Right cardiac atrium (tissue), 5 donors: Measurements from ENCODE around the gene CGNL1. TPM values are rescaled to one million over a fixed set of nuclear protein-coding genes. Genes with fewer than 3 reads are reported as not detected.

ENCODE experiments used
- ATAC-seq, 2 donors: fragments of 200-7000 bp; cut with Tn5 transposase; one replicate each; pipeline versions ENCODE4 v1.8.0 to v1.9.1; 2020; ENCODE audit warnings: moderate library complexity in 2 of 2, mild to moderate bottlenecking in 1 of 2
- DNase-seq, 3 donors: peaks; one replicate each; pipeline ENCODE4 v3.0.0-alpha.2; 2020
- H3K27ac ChIP-seq: one replicate; pipeline ENCODE4 v1.5.1; 2013; ENCODE audit warnings: mild to moderate bottlenecking, low read length, control low read depth, moderate library complexity
- H3K27me3 ChIP-seq: one replicate; pipeline ENCODE4 v1.6.1; 2013; ENCODE audit not compliant: control insufficient read depth, insufficient read depth
- H3K4me1 ChIP-seq: one replicate; pipeline ENCODE4 v1.6.1; 2013; ENCODE audit warnings: low read length; ENCODE audit not compliant: control insufficient read depth, insufficient read depth
- H3K4me3 ChIP-seq: one replicate; pipeline ENCODE4 v1.5.1; 2013; ENCODE audit warnings: low read length, control low read depth
- H3K9me3 ChIP-seq: one replicate; pipeline ENCODE4 v1.6.1; 2013; ENCODE audit warnings: low read length; ENCODE audit not compliant: control insufficient read depth
- WGBS: extraction: QIAGEN DNeasy Blood & Tissue Kit; methylation state at CpG from one replicate; pipeline ENCODE4 v1.1.7; 2013; 5-methylcytosine and 5-hydroxymethylcytosine counted together
- intact Hi-C, 4 donors: fragments of 100-400 bp; cut with DNase I; formaldehyde crosslinking; loops; one replicate each; pipeline versions ENCODE4 v1.11.0 to v1.14.0; 2022 to 2023
- polyA plus RNA-seq: library from polyadenylated mRNA; stranded (reverse); fragments of 200-250 nt; gene quantifications from one replicate; pipeline ENCODE4 v1.2.3, GENCODE V29; 2013
- total RNA-seq, 4 donors: library from RNA; stranded (reverse); fragmentation: NEBNext Ultra II Directional; extraction: Animal tissue kit (Norgen Biotek cat#: 25700); gene quantifications; one replicate each; pipeline ENCODE4 v1.2.1, GENCODE V29; 2021
- donor health status: healthy with polysubstance abuse.
- donor health status: DM: no; HTN: yes; CAD: no.
- donor health status: DM: no; HTN: no; CAD: no.
- donor health status: DM: no; HTN: yes; CAD: no; lungs with severe emphysema.
- donor health status: DM: yes; HTN: yes; CAD: no.

The CGNL1 gene
- total and polyA plus RNA-seq, 5 donors, result 12.7 to 59.9 (median 49.3) TPM

DNA sequence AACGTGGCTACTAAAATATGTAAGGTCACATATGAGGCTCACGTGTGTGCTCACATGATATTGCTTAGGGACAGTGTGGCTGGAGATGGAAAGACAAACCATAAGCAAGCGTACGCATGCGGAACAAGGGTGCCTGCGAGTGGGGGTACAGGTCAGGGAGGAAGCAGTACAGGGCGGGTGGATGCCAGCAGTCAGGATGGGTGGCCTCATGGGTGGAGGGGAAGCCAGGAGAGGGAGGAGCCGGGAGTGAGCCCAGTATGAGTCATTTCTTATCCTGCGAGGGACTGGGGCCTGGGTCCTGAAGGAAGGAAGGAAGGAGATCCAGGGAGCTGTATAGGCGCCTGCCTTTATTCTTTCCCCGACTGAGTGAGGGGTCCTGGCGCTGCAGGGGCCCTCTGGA lies 42.0 kb upstream of the CGNL1 start:
- ATAC-seq (peak; percentile 45 to 70), DNase-seq (peak; percentile 61 to 67 (median 62))
- no peak overlapping the region for H3K27ac ChIP-seq
- 58% methylated on average over 12 of the region's 12 CpGs for WGBS
- no peaks in the 10 kb centered on the region for H3K4me1 ChIP-seq
- no peaks in the 10 kb centered on the region for H3K9me3 ChIP-seq
- H3K4me3 ChIP-seq, result no peak overlapping the region
- H3K27me3 ChIP-seq, result no peaks in the 10 kb centered on the region
- intact Hi-C loops, result no loop called here

DNA sequence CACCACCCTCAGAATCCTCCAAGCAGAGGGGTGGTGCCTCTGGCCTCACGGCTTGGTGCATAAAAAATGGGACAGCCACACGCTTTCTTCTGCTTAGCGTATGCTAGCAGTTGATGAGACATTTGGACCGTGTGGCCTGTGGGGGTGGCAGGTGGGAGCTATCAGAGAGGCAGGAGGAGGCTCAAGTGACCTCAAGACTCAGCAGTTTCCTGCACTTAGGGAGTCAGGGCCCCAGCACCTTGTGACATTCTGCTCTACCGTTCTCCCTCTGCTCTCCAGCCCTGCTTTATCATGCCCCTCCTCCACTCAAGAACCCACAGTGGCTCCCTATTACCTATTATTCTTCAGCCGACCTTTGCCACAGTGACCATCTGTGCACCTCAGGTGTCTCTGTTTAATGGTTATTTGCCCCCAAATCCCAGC lies 41.0 kb upstream of the CGNL1 start:
- Histone ChIP-seq H3K9me3 (no peaks in the 10 kb centered on the region), H3K4me1 (no peaks in the 10 kb centered on the region), H3K27me3 (no peaks in the 10 kb centered on the region), H3K27ac (no peak overlapping the region), H3K4me3 (no peak overlapping the region)
- ATAC-seq (no peak), DNase-seq (no peak)
- intact Hi-C loops, result no loop called here
- 77% methylated on average over 6 of the region's 6 CpGs for WGBS

GRCh38 chr15:57335719-57336118 lies 40.6 kb upstream of the CGNL1 start:
- H3K27me3 ChIP-seq, result no peaks in the 10 kb centered on the region
- no peak for DNase-seq
- no peaks in the 10 kb centered on the region for H3K9me3 ChIP-seq
- H3K27ac ChIP-seq, result no peak overlapping the region
- intact Hi-C loops, result no loop called here
- no peak for ATAC-seq
- no peak overlapping the region for H3K4me3 ChIP-seq
- no peaks in the 10 kb centered on the region for H3K4me1 ChIP-seq
- WGBS, result 47% methylated on average over 7 of the region's 7 CpGs

DNA sequence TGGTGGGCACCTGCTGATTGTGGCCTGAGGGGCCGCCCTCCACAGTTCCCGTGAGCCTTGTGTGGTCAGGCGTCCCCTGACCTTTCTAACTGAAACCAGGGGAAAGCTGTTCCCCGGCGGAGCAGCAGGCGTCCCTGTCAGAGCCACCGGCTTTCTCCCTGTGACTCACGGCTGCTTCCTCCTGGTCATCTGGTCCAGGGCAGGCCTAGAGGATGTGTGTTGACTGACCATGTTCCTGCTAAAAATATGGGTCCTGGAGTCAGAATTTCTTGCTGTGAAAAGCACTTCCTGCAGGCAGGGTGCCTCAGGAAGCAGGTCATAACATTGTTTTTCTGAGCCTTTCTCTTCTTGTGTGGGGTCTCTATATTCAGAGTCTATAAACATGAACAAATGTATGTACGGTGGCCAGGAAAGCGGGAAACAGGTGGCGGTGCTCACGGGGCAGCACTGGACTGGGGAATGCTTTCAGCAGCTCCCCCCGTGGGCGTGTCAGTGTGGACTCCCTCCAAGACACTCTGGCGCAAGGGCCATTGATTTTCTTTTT lies 38.4 kb upstream of the CGNL1 start:
- Histone ChIP-seq H3K27me3 (no peaks in the 10 kb centered on the region), H3K4me3 (no peak overlapping the region), H3K9me3 (no peaks in the 10 kb centered on the region), H3K27ac (peak overlapping the region; percentile 32), H3K4me1 (no peaks in the 10 kb centered on the region)
- WGBS, result 46% methylated on average over 15 of the region's 15 CpGs
- DNase-seq, result peak; percentile 79 to 89 (median 83)
- intact Hi-C loops, result no loop called here
- ATAC-seq, result peak; percentile 77 to 84

DNA sequence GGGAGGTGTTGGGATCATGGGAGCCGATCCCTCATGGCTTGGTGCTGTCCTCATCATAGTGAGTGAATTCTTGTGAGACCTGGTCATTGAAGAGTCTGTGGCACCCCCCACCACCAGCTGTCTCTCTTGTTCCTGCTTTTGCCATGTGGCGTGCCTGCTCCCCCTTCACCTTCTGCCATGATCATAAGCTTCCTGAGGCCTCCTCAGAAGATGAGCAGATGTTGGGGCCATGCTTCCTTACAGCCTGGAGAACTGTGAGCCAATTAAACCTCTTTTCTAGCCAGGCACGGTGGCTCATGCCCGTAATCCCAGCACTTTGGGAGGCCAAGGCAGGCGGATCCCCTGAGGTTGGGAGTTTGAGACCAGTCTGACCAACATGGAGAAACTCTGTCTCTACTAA lies 37.0 kb upstream of the CGNL1 start:
- 94% methylated on average over 5 of the region's 5 CpGs for WGBS
- Histone ChIP-seq H3K4me1 (no peaks in the 10 kb centered on the region), H3K9me3 (no peaks in the 10 kb centered on the region), H3K4me3 (no peak overlapping the region), H3K27me3 (no peaks in the 10 kb centered on the region), H3K27ac (no peak overlapping the region)
- intact Hi-C loops, result no loop called here
- ATAC-seq (no peak), DNase-seq (no peak)

DNA sequence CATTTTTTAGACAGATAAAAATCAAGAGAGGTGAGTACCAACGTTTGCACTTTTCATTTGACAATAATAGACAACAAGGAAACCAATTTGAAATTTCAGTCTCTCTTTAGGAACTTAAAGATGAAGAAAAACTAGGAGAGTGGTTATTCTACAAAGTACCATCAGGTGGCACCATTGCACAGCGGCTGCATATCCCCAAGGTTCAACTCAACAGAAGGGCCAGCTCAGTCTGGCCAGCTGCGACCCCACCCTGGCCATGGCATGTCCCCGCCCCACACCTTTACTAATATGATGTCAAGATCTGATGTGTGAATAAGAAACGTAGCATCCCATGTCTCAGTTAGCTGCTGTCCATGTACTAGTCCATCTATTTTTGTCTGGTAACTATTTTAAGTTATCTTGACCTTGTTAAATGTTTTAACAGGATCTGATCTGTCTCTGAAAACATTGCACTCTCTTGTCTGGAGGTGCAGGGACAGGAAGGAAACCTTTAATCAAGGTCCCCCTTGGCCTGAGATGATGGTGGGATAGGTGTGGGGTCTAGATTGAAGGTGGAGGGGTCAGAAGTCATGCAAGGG lies 35.5 kb upstream of the CGNL1 start:
- WGBS, result 3% methylated on average over 5 of the region's 5 CpGs
- peak; percentile 53 to 77 (median 71) for DNase-seq
- H3K27me3 ChIP-seq, result no peaks in the 10 kb centered on the region
- H3K27ac ChIP-seq, result no peak overlapping the region
- no peaks in the 10 kb centered on the region for H3K9me3 ChIP-seq
- peak; percentile 48 to 61 for ATAC-seq
- intact Hi-C loops, result loop anchor here (2.0 to 5.0 kb wide), 3 partner anchors 117 to 187 kb away; no protein-coding TSS in a partner anchor
- H3K4me3 ChIP-seq, result no peak overlapping the region
- H3K4me1 ChIP-seq, result no peaks in the 10 kb centered on the region

- ATAC-seq (no peak), DNase-seq (peak in 1 of 3 donors; percentile 74)
- Histone ChIP-seq H3K9me3 (no peaks in the 10 kb centered on the region), H3K27ac (no peak overlapping the region), H3K27me3 (no peaks in the 10 kb centered on the region), H3K4me3 (no peak overlapping the region), H3K4me1 (no peaks in the 10 kb centered on the region)
- WGBS, result 78% methylated on average over 7 of the region's 7 CpGs
- intact Hi-C loops, result loop anchor here in 3 of 4 donors (5.0 kb wide), 2 partner anchors 114 to 184 kb away; no protein-coding TSS in a partner anchor
These were observed 33.3 kb upstream of the CGNL1 start for GRCh38 chr15:57343048-57343447.

GRCh38 chr15:57343498-57343897 lies 32.8 kb upstream of the CGNL1 start:
- no peaks in the 10 kb centered on the region for H3K9me3 ChIP-seq
- H3K27me3 ChIP-seq, result no peaks in the 10 kb centered on the region
- H3K27ac ChIP-seq, result no peak overlapping the region
- H3K4me3 ChIP-seq, result no peak overlapping the region
- DNase-seq (peak in 2 of 3 donors; percentile 60 to 71), ATAC-seq (peak in 1 of 2 donors; percentile 16)
- intact Hi-C loops, result loop anchor here in 3 of 4 donors (5.0 kb wide), 2 partner anchors 114 to 184 kb away; no protein-coding TSS in a partner anchor
- WGBS, result 57% methylated on average over 6 of the region's 6 CpGs
- H3K4me1 ChIP-seq, result no peaks in the 10 kb centered on the region

- no peaks in the 10 kb centered on the region for H3K27me3 ChIP-seq
- no peaks in the 10 kb centered on the region for H3K4me1 ChIP-seq
- ATAC-seq (no peak), DNase-seq (no peak)
- intact Hi-C loops, result loop anchor here in 3 of 4 donors (5.0 kb wide), 2 partner anchors 113 to 183 kb away; no protein-coding TSS in a partner anchor
- no peaks in the 10 kb centered on the region for H3K9me3 ChIP-seq
- H3K4me3 ChIP-seq, result no peak overlapping the region
- no peak overlapping the region for H3K27ac ChIP-seq
- 92% methylated on average over 9 of the region's 9 CpGs for WGBS
These were observed 32.0 kb upstream of the CGNL1 start for GRCh38 chr15:57344282-57344681.

- WGBS, result 73% methylated on average over 5 of the region's 5 CpGs
These were observed 30.7 kb upstream of the CGNL1 start for GRCh38 chr15:57345584-57345983.

GRCh38 chr15:57348081-57348480 lies 28.2 kb upstream of the CGNL1 start:
- intact Hi-C loops, result no loop called here
- DNase-seq (no peak), ATAC-seq (no peak)
- no peaks in the 10 kb centered on the region for H3K9me3 ChIP-seq
- WGBS, result 96% methylated on average over 1 of the region's 1 CpG
- no peaks in the 10 kb centered on the region for H3K4me1 ChIP-seq
- no peak overlapping the region for H3K4me3 ChIP-seq
- H3K27ac ChIP-seq, result no peak overlapping the region
- no peaks in the 10 kb centered on the region for H3K27me3 ChIP-seq

More at GRCh38 chr15:57345584-57345983, 30.7 kb upstream of the CGNL1 start:
- Histone ChIP-seq H3K4me1 (no peaks in the 10 kb centered on the region), H3K9me3 (no peaks in the 10 kb centered on the region), H3K27me3 (no peaks in the 10 kb centered on the region), H3K4me3 (no peak overlapping the region), H3K27ac (no peak overlapping the region)
- ATAC-seq (peak in 1 of 2 donors; percentile 46), DNase-seq (no peak)
- intact Hi-C loops, result no loop called here
